Dendritic cell treated with granulocyte-macrophage colony-stimulating factor and Interleukin-4, amounts not matched to agents 40 ng/mL and 50 ng/mL, for 4 days (primary cell): ENCODE results near the gene MRPL27.

ENCODE experiments used
- H3K27ac Mint-ChIP-seq: one replicate; pipeline ENCODE4 v1.8.0; 2022; ENCODE audit warnings: mild to moderate bottlenecking, mixed read lengths
- H3K27me3 Mint-ChIP-seq: one replicate; pipeline ENCODE4 v1.8.0; 2022; ENCODE audit warnings: mild to moderate bottlenecking, mixed read lengths
- H3K36me3 Mint-ChIP-seq: one replicate; pipeline ENCODE4 v1.8.0; 2022; ENCODE audit warnings: low read depth, mixed read lengths
- H3K4me1 Mint-ChIP-seq: one replicate; pipeline ENCODE4 v1.8.0; 2022; ENCODE audit warnings: low read depth, mixed read lengths
- H3K4me3 Mint-ChIP-seq: one replicate; pipeline ENCODE4 v1.8.0; 2022; ENCODE audit warnings: mild to moderate bottlenecking, moderate library complexity, mixed read lengths
- H3K9me3 Mint-ChIP-seq: one replicate; pipeline ENCODE4 v1.8.0; 2022; ENCODE audit warnings: mixed read lengths
- intact Hi-C: fragments of 100-400 bp; cut with micrococcal nuclease; formaldehyde crosslinking; loops from one replicate; pipeline ENCODE4 v1.15.0; 2022

MRPL27 gene

GRCh38 chr17:50352693-50353599, 20.0 kb downstream of the MRPL27 start:
- H3K36me3 Mint-ChIP-seq = peaks cover 64% of the 10 kb centered on the region

DNA sequence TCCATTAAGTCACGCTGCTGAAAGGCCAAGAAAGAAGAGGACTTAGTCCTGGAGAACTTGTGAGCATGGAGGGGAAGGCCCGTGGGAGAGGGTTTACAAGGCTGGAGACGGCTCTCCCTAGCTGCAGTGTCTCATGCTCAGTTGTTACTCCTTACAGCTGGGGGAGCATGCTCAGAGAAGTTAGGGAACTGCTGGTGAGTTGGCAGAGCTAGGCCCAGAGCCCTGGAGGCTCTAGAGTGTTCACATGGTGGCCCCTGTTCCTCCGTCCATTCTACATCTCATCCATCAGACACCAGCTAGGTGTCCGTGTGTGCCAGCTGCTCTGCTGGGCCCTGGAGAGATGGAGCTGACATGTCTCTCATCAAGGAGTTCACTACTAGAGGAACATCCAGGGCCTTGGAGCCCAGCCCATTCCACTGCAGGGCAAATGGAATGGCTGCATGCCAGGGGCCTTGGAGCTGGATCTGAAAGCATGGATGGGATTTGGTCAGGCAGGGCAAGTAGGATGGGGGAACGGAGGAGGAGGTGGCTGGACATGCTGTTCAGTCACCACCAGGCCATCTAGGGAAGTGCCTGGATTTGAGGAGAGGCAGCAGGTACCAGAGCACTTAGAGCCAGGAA, 20.8 kb downstream of the MRPL27 start:
- peaks cover 13% of the 10 kb centered on the region for H3K4me1 Mint-ChIP-seq
- no peak overlapping the region for H3K4me3 Mint-ChIP-seq
- no peaks in the 10 kb centered on the region for H3K27me3 Mint-ChIP-seq
- intact Hi-C loops = no loop called here
- peaks cover 57% of the 10 kb centered on the region for H3K36me3 Mint-ChIP-seq
- no peak overlapping the region for H3K27ac Mint-ChIP-seq
- no peaks in the 10 kb centered on the region for H3K9me3 Mint-ChIP-seq

More at GRCh38 chr17:50352693-50353599, 20.0 kb downstream of the MRPL27 start:
- intact Hi-C loops = no loop called here
- Mint-ChIP-seq H3K27ac (no peak overlapping the region), H3K27me3 (no peaks in the 10 kb centered on the region), H3K4me1 (peaks cover 6% of the 10 kb centered on the region), H3K9me3 (no peaks in the 10 kb centered on the region), H3K4me3 (no peak overlapping the region)

DNA sequence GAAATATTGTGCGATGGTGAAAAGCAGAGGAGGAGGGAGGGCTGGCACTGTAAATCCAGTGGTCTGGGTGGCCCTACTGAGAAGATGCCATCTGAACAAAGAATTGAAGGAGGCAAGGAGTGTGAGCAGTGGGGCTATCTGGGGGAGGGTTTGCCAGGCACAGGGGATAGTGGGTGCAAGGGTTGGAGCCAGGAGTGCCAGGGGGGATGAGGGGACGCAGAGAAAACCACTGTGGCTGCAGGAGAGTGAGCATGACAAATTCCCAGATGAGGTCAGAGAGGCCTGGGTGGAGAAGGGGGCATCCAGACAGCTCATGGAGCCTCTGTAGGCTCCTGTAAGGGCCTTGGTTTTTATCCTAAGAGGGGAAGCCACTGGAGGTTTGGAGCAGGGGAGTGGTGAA, 22.3 kb downstream of the MRPL27 start:
- Mint-ChIP-seq H3K27ac (no peak overlapping the region), H3K36me3 (peaks cover 51% of the 10 kb centered on the region), H3K4me3 (no peak overlapping the region), H3K9me3 (no peaks in the 10 kb centered on the region), H3K27me3 (peaks cover 2% of the 10 kb centered on the region), H3K4me1 (peaks cover 22% of the 10 kb centered on the region)
- intact Hi-C loops = no loop called here

GRCh38 chr17:50349243-50349600, 23.8 kb downstream of the MRPL27 start:
- intact Hi-C loops = loop anchor here (5.0 kb wide), 1 partner anchor 202 kb away; no protein-coding TSS in a partner anchor
- H3K36me3 Mint-ChIP-seq = peaks cover 36% of the 10 kb centered on the region
- H3K4me3 Mint-ChIP-seq = no peak overlapping the region
- H3K27ac Mint-ChIP-seq = no peak overlapping the region
- H3K9me3 Mint-ChIP-seq = no peaks in the 10 kb centered on the region
- peaks cover 5% of the 10 kb centered on the region for H3K27me3 Mint-ChIP-seq
- H3K4me1 Mint-ChIP-seq = peaks cover 35% of the 10 kb centered on the region

DNA sequence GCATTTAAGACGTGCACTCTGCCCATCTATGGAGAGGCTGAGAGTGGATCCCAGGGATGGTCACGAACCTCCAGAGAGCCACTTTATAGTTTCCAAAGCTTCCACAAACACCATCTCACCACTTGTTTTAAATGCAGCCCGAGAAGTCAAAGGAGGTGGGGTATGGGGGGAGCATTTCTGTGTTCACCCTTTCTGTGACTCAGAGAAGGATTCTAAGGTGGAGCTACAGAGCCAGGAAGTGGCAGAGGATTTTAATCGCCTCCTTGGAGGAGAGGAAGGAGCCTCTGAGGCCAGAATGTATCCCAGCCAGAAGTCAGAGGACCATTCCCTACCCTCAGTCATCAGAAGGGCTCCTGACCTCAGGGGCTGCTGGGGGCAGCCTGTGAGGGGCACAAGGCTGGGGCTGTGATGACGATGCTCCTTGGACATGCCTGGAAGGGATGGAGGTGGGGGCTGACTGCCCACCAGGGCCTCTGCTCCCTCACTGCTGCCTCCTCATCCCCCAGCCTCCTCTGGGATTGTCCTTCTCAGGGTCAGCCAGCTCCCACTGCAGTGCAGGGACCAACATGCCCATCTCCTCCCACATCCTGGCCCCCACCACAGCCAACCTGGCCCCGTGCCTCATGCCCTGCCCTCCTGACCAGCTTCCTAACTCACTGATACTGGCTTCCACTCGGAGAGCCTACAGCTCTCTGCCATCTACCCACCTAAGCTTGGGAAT, 24.3 kb downstream of the MRPL27 start:
- intact Hi-C loops = loop anchor here (5.0 kb wide), 1 partner anchor 201 kb away; no protein-coding TSS in a partner anchor
- Mint-ChIP-seq H3K27ac (no peak overlapping the region), H3K36me3 (peaks cover 31% of the 10 kb centered on the region), H3K9me3 (no peaks in the 10 kb centered on the region), H3K4me1 (peaks cover 35% of the 10 kb centered on the region), H3K27me3 (peaks cover 5% of the 10 kb centered on the region), H3K4me3 (no peak overlapping the region)

DNA sequence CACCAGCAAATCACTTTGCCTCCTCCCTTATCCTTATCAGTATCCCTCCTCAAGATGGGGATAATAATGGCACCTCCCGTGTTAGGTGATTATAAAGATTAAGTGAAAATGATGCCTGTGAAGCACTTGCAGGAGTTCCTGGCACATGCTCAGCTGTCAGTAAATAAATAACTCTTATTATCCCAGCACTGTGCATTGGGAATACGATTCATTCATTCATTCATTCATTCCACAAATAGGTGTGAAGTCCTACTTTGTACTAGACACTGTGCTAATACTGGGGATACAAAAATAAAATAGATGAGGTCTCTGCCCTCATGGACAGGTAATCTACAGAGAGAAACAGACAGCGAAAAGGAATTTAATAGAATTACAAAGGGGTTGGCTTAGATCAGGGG, 25.1 kb downstream of the MRPL27 start:
- Mint-ChIP-seq H3K27me3 (peaks cover 5% of the 10 kb centered on the region), H3K4me1 (peaks cover 35% of the 10 kb centered on the region), H3K36me3 (peaks cover 23% of the 10 kb centered on the region), H3K9me3 (no peaks in the 10 kb centered on the region), H3K27ac (no peak overlapping the region), H3K4me3 (no peak overlapping the region)
- intact Hi-C loops = loop anchor here (5.0 kb wide), 1 partner anchor 201 kb away; no protein-coding TSS in a partner anchor

GRCh38 chr17:50347117-50347893, 25.7 kb downstream of the MRPL27 start:
- H3K9me3 Mint-ChIP-seq = no peaks in the 10 kb centered on the region
- H3K36me3 Mint-ChIP-seq = peaks cover 17% of the 10 kb centered on the region
- peak overlapping the region; percentile 89 for H3K4me3 Mint-ChIP-seq
- peak overlapping the region; percentile 81 for H3K27ac Mint-ChIP-seq
- peaks cover 35% of the 10 kb centered on the region for H3K4me1 Mint-ChIP-seq
- intact Hi-C loops = loop anchor here (5.0 kb wide), 1 partner anchor 200 kb away; no protein-coding TSS in a partner anchor
- peaks cover 5% of the 10 kb centered on the region for H3K27me3 Mint-ChIP-seq

- no peaks in the 10 kb centered on the region for H3K9me3 Mint-ChIP-seq
- H3K36me3 Mint-ChIP-seq = peaks cover 10% of the 10 kb centered on the region
- intact Hi-C loops = loop anchor here (5.0 kb wide), 1 partner anchor 199 kb away; no protein-coding TSS in a partner anchor
- peak overlapping the region; percentile 89 for H3K4me3 Mint-ChIP-seq
- H3K27ac Mint-ChIP-seq = peak overlapping the region; percentile 81
- peaks cover 35% of the 10 kb centered on the region for H3K4me1 Mint-ChIP-seq
- H3K27me3 Mint-ChIP-seq = peaks cover 5% of the 10 kb centered on the region
These were observed 26.5 kb downstream of the MRPL27 start for GRCh38 chr17:50346313-50347116.

- peaks cover 35% of the 10 kb centered on the region for H3K4me1 Mint-ChIP-seq
- peaks cover 5% of the 10 kb centered on the region for H3K27me3 Mint-ChIP-seq
- peak within 1 kb of the TSS; percentile 81 for H3K27ac Mint-ChIP-seq
- peaks cover 10% of the 10 kb centered on the region for H3K36me3 Mint-ChIP-seq
- peak within 1 kb of the TSS; percentile 89 for H3K4me3 Mint-ChIP-seq
- H3K9me3 Mint-ChIP-seq = no peaks in the 10 kb centered on the region
- intact Hi-C loops = loop anchor here (5.0 kb wide), 1 partner anchor 198 kb away; no protein-coding TSS in a partner anchor
These were observed 27.3 kb downstream of the MRPL27 start, which contains the start of gene XYLT2 for GRCh38 chr17:50345432-50346312. TSS of gene XYLT2 (plus strand) at chr17:50346126. CDS start at chr17:50346141, 15 bp downstream.

GRCh38 chr17:50344731-50345365, 28.1 kb downstream of the MRPL27 start:
- Mint-ChIP-seq H3K4me1 (peaks cover 35% of the 10 kb centered on the region), H3K27me3 (peaks cover 5% of the 10 kb centered on the region), H3K36me3 (peaks cover 10% of the 10 kb centered on the region), H3K4me3 (peak overlapping the region; percentile 18), H3K9me3 (no peaks in the 10 kb centered on the region), H3K27ac (no peak overlapping the region)
- intact Hi-C loops = loop anchor here (5.0 kb wide), 1 partner anchor 198 kb away; no protein-coding TSS in a partner anchor

- peaks cover 12% of the 10 kb centered on the region for H3K9me3 Mint-ChIP-seq
- no peak overlapping the region for H3K4me3 Mint-ChIP-seq
- H3K4me1 Mint-ChIP-seq = peaks cover under 1% of the 10 kb centered on the region
- no peaks in the 10 kb centered on the region for H3K27me3 Mint-ChIP-seq
- intact Hi-C loops = no loop called here
- H3K36me3 Mint-ChIP-seq = no peaks in the 10 kb centered on the region
- no peak overlapping the region for H3K27ac Mint-ChIP-seq
These were observed 33.6 kb downstream of the MRPL27 start for GRCh38 chr17:50339381-50339780.
